GM23338 (cell line): ENCODE data around the gene EFCAB12. TPM values are rescaled to one million over a fixed set of nuclear protein-coding genes. Genes with fewer than 3 reads are reported as not detected.

Experiments
- ATAC-seq: fragments of 200-7000 bp; cut with Tn5 transposase; 3 replicates; pipeline ENCODE4 v1.9.1; 2020
- DNase-seq: peaks from one replicate; pipeline ENCODE4 v3.0.0-alpha.2; 2015; ENCODE audit warnings: low spot score
- H2AFZ ChIP-seq: fragments of 200-600 bp; sonication (generic); 2 replicates; pipeline ENCODE4 v1.8.0; 2016; ENCODE audit warnings: antibody characterized with exemption, mild to moderate bottlenecking, moderate library complexity
- H3F3A ChIP-seq: fragments of 200-600 bp; sonication (generic); replicated peaks from 2 replicates; pipeline ENCODE4 v1.8.0; 2017; ENCODE audit warnings: antibody characterized with exemption, mixed run types, low read depth
- H3K27ac ChIP-seq: fragments of 200-600 bp; sonication (generic); 2 replicates; pipeline ENCODE4 v1.6.1; 2016; ENCODE audit warnings: low read depth
- H3K27me3 ChIP-seq: fragments of 200-600 bp; sonication (generic); 2 replicates; pipeline ENCODE4 v1.8.0; 2016; ENCODE audit warnings: mild to moderate bottlenecking, mixed run types, moderate library complexity; ENCODE audit not compliant: insufficient read depth
- H3K36me3 ChIP-seq: fragments of 200-600 bp; sonication (generic); 2 replicates; pipeline ENCODE4 v1.8.0; 2016; ENCODE audit warnings: mild to moderate bottlenecking; ENCODE audit not compliant: insufficient read depth
- H3K4me1 ChIP-seq: fragments of 200-600 bp; sonication (generic); 2 replicates; pipeline ENCODE4 v1.8.0; 2016; ENCODE audit warnings: mild to moderate bottlenecking, moderate library complexity; ENCODE audit not compliant: insufficient read depth
- H3K4me2 ChIP-seq: fragments of 200-600 bp; sonication (generic); 2 replicates; pipeline ENCODE4 v1.7.1; 2017; ENCODE audit warnings: mixed run types
- H3K4me3 ChIP-seq: fragments of 200-600 bp; sonication (generic); 2 replicates; pipeline ENCODE4 v1.6.1; 2016; ENCODE audit warnings: mixed run types
- H3K79me2 ChIP-seq: fragments of 200-600 bp; sonication (generic); replicated peaks from 2 replicates; pipeline ENCODE4 v1.8.0; 2017; ENCODE audit warnings: mild to moderate bottlenecking; ENCODE audit not compliant: insufficient read depth
- H3K9me2 ChIP-seq: fragments of 200-600 bp; sonication (generic); 2 replicates; pipeline ENCODE4 v1.8.0; 2017; ENCODE audit not compliant: insufficient read depth
- H4K20me1 ChIP-seq: fragments of 200-600 bp; sonication (generic); replicated peaks from 2 replicates; pipeline ENCODE4 v1.8.0; 2017; ENCODE audit warnings: mild to moderate bottlenecking; ENCODE audit not compliant: insufficient read depth
- H3K27ac Mint-ChIP-seq: 2 replicates; pipeline ENCODE4 v1.8.0; 2020; ENCODE audit warnings: inconsistent platforms, mild to moderate bottlenecking, moderate library complexity, mixed read lengths
- H3K27me3 Mint-ChIP-seq: 3 replicates; pipeline ENCODE4 v1.8.0; 2022; ENCODE audit warnings: low read depth, mild to moderate bottlenecking, moderate library complexity, mixed read lengths, inconsistent platforms; ENCODE audit not compliant: insufficient read depth, poor library complexity
- H3K36me3 Mint-ChIP-seq: 3 replicates; pipeline ENCODE4 v1.8.0; 2021; ENCODE audit warnings: low read depth, mild to moderate bottlenecking, inconsistent platforms, moderate library complexity, mixed read lengths
- H3K4me1 Mint-ChIP-seq: 3 replicates; pipeline ENCODE4 v1.8.0; 2020; ENCODE audit warnings: mild to moderate bottlenecking, inconsistent platforms, mixed read lengths
- H3K4me3 Mint-ChIP-seq: 3 replicates; pipeline ENCODE4 v1.8.0; 2021; ENCODE audit warnings: moderate library complexity, mild to moderate bottlenecking, inconsistent platforms, mixed read lengths
- H3K9me3 Mint-ChIP-seq: 3 replicates; pipeline ENCODE4 v1.8.0; 2020; ENCODE audit warnings: moderate library complexity, mild to moderate bottlenecking, inconsistent platforms, mixed read lengths
- CREB1 ChIP-seq: fragments of 250-450 bp; sonication (Bioruptor Pico); IDR thresholded peaks from 2 replicates; pipeline ENCODE4 v1.5.0; 2020; ENCODE audit warnings: low read depth, mild to moderate bottlenecking, moderate library complexity
- ETS1 ChIP-seq: IDR thresholded peaks from 2 replicates; pipeline ENCODE4 v1.6.1; 2016; ENCODE audit warnings: antibody characterized with exemption
- EZH2 ChIP-seq: fragments of 200-600 bp; sonication (generic); IDR thresholded peaks from one replicate; pipeline ENCODE4 v1.8.0; 2017; ENCODE audit warnings: antibody characterized with exemption, mild to moderate bottlenecking, low read depth; ENCODE audit not compliant: unreplicated experiment
- EZH2phosphoT487 ChIP-seq: fragments of 200-600 bp; sonication (generic); IDR thresholded peaks from one replicate; pipeline ENCODE4 v1.8.1; 2018; ENCODE audit warnings: antibody characterized with exemption; ENCODE audit not compliant: unreplicated experiment
- JUNB ChIP-seq: IDR thresholded peaks from one replicate; pipeline ENCODE4 v1.6.1; 2016; ENCODE audit warnings: antibody characterized with exemption; ENCODE audit not compliant: unreplicated experiment
- NANOG ChIP-seq: IDR thresholded peaks from 2 replicates; pipeline ENCODE4 v1.6.1; 2016; ENCODE audit warnings: antibody characterized with exemption, borderline replicate concordance
- POLR2AphosphoS5 ChIP-seq: IDR thresholded peaks from 2 replicates; pipeline ENCODE4 v1.6.1; 2016; ENCODE audit warnings: antibody characterized with exemption, low read depth
- REST ChIP-seq: IDR thresholded peaks from one replicate; pipeline ENCODE4 v1.6.1; 2018; ENCODE audit warnings: antibody characterized with exemption; ENCODE audit not compliant: unreplicated experiment
- STAT1 ChIP-seq: IDR thresholded peaks from one replicate; pipeline ENCODE4 v1.6.1; 2016; ENCODE audit warnings: antibody characterized with exemption; ENCODE audit not compliant: unreplicated experiment
- ZNF462 ChIP-seq: fragments of 250-450 bp; sonication (Bioruptor Pico); IDR thresholded peaks from 2 replicates; pipeline ENCODE4 v1.5.0; 2020; ENCODE audit warnings: mild to moderate bottlenecking, moderate library complexity
- polyA plus RNA-seq: library from polyadenylated mRNA; unstranded; fragments of >200 nt; fragmentation: Nextera tagmentation; extraction: Ambion mirVana; gene quantifications from 2 replicates; pipeline ENCODE4 v1.2.1, GENCODE V29; 2016
- total RNA-seq: library from RNA; depleted of rRNA; stranded (reverse); fragments of >200 nt; shearing (Covaris generic); gene quantifications from 2 replicates; pipeline ENCODE4 v1.2.3, GENCODE V29; 2014

EFCAB12 gene
- total and polyA plus RNA-seq, 2 experiments from 2014 or later = 0.24 to 0.65 TPM

- DNase-seq (no peak), ATAC-seq (no peak)
- Histone ChIP-seq H2AFZ (no peak overlapping the region), H3K27me3 (no peaks in the 10 kb centered on the region), H3K36me3 (no peaks in the 10 kb centered on the region), H3K4me3 (no peak overlapping the region), H3K4me1 (no peaks in the 10 kb centered on the region), H3F3A (0 out of 2 replicates have a peak, but pooled peaks cover 2% of the 10 kb centered on the region), H3K4me2 (no peak overlapping the region), H3K79me2 (no peaks in the 10 kb centered on the region), H4K20me1 (no peaks in the 10 kb centered on the region), H3K9me2 (no peaks in the 10 kb centered on the region), H3K27ac (no peak overlapping the region)
- Mint-ChIP-seq H3K27me3 (peaks cover 11% of the 10 kb centered on the region), H3K9me3 (peaks cover 8% of the 10 kb centered on the region), H3K4me1 (peaks cover 12% of the 10 kb centered on the region), H3K36me3 (peaks cover 7% of the 10 kb centered on the region; the same call in 2 of the 3 replicates), H3K27ac (no peak overlapping the region), H3K4me3 (no peak overlapping the region)
- no peak for TF ChIP-seq EZH2phosphoT487
- no peak for TF ChIP-seq REST
- TF ChIP-seq CREB1 (CRISPR knock-in tag) = no peak
- TF ChIP-seq ETS1 = no peak
- TF ChIP-seq NANOG = no peak
- TF ChIP-seq POLR2AphosphoS5 = no peak
- no peak for TF ChIP-seq ZNF462 (CRISPR knock-in tag)
- TF ChIP-seq STAT1 = no peak
- no peak for TF ChIP-seq JUNB
- no peak for TF ChIP-seq EZH2
Measured at GRCh38 chr3:129357616-129358015, 70.8 kb downstream of the EFCAB12 start.
